H1 (cell line): ENCODE measurements around the gene VSX1. TPM values are rescaled to one million over a fixed set of nuclear protein-coding genes. Genes with fewer than 3 reads are reported as not detected.

Experiments
- CTCF ChIA-PET: fragments of 300-600 bp; sonication (Branson Sonifier 250); formaldehyde crosslinking; loops from one replicate; lab custom pipeline; 2021; ENCODE audit not compliant: partially characterized antibody; lab: Charles Lee
- POLR2A ChIA-PET: fragments of 300-600 bp; sonication (Branson Sonifier 250); formaldehyde crosslinking; loops from one replicate; lab custom pipeline; 2021; ENCODE audit warnings: inconsistent platforms; ENCODE audit not compliant: partially characterized antibody; lab: Charles Lee
- DNase-seq, 2 experiments: peaks; one replicate each; pipeline versions ENCODE4 v3.0.0 to v3.0.0-alpha.2; 2010 to 2022; ENCODE audit warnings: low spot score in 2 of 2, low read depth in 1 of 2, mixed read lengths in 1 of 2
- FAIRE-seq: peaks from 2 replicates; lab custom pipeline; 2011; peaks lifted over from hg19 to GRCh38; lab: Jason Lieb, UNC
- H2AFZ ChIP-seq: 2 replicates; pipeline ENCODE4 v1.8.1; 2012; ENCODE audit warnings: low read length, inconsistent platforms
- H2AK5ac ChIP-seq: 2 replicates; pipeline ENCODE4 v1.6.1; 2013; ENCODE audit warnings: low read depth, low read length
- H2BK120ac ChIP-seq: replicated peaks from 2 replicates; pipeline ENCODE3; 2013; ENCODE audit warnings: low read depth, low read length, inconsistent platforms
- H2BK12ac ChIP-seq: 2 replicates; pipeline ENCODE4 v1.6.1; 2013; ENCODE audit warnings: low read depth, low read length
- H2BK15ac ChIP-seq: 2 replicates; pipeline ENCODE4 v1.6.1; 2013; ENCODE audit warnings: low read length
- H2BK20ac ChIP-seq: 2 replicates; pipeline ENCODE4 v1.6.1; 2013; ENCODE audit warnings: low read length
- H2BK5ac ChIP-seq: 2 replicates; pipeline ENCODE4 v1.6.1; 2013; ENCODE audit warnings: low read depth, low read length
- H3K14ac ChIP-seq: 2 replicates; pipeline ENCODE4 v1.6.1; 2013; ENCODE audit warnings: inconsistent platforms; ENCODE audit not compliant: insufficient read length
- H3K18ac ChIP-seq: 2 replicates; pipeline ENCODE4 v1.6.1; 2013; ENCODE audit warnings: low read length; ENCODE audit errors: extremely low read depth
- H3K23ac ChIP-seq: 2 replicates; pipeline ENCODE4 v1.6.1; 2013; ENCODE audit warnings: inconsistent platforms; ENCODE audit not compliant: insufficient read length
- H3K23me2 ChIP-seq: 2 replicates; pipeline ENCODE4 v1.6.1; 2013; ENCODE audit warnings: low read depth, low read length
- H3K27ac ChIP-seq: 2 replicates; pipeline ENCODE4 v1.6.1; 2011; ENCODE audit warnings: low read depth, low read length, inconsistent platforms
- H3K27me3 ChIP-seq, 4 experiments: replicated peaks in 1 of 4; 1 replicate in 1 of 4; 2 replicates in 3 of 4; pipeline versions ENCODE4 v1.6.1 to v1.8.1; 2011 to 2013; ENCODE audit warnings: low read length in 3 of 4, mild to moderate bottlenecking in 3 of 4, inconsistent platforms in 2 of 4, mixed read lengths in 2 of 4, moderate library complexity in 1 of 4; ENCODE audit not compliant: control insufficient read depth in 3 of 4, insufficient read depth in 3 of 4; ENCODE audit errors: extremely low read depth in 1 of 4
- H3K36me3 ChIP-seq, 4 experiments: 2 replicates each; pipeline versions ENCODE4 v1.6.1 to v1.8.1; 2011 to 2013; ENCODE audit warnings: mild to moderate bottlenecking in 4 of 4, low read length in 3 of 4, moderate library complexity in 2 of 4, control low read depth in 1 of 4, inconsistent platforms in 1 of 4; ENCODE audit not compliant: insufficient read depth in 4 of 4, control insufficient read depth in 2 of 4
- H3K4ac ChIP-seq: replicated peaks from 2 replicates; pipeline ENCODE3; 2013; ENCODE audit warnings: low read length, low read depth, mixed read lengths, inconsistent platforms; ENCODE audit not compliant: insufficient read length
- H3K4me1 ChIP-seq, 4 experiments: replicated peaks in 1 of 4; 1 replicate in 1 of 4; 2 replicates in 3 of 4; pipeline versions ENCODE4 v1.6.1 to v1.8.1; 2011 to 2013; ENCODE audit warnings: low read length in 3 of 4, inconsistent platforms in 2 of 4, mixed read lengths in 1 of 4; ENCODE audit not compliant: insufficient read depth in 4 of 4, control insufficient read depth in 3 of 4
- H3K4me2 ChIP-seq, 2 experiments: 2 replicates each; pipeline versions ENCODE4 v1.6.1 to v1.8.1; 2011 to 2013; ENCODE audit warnings: low read depth in 2 of 2, low read length in 2 of 2, control low read depth in 1 of 2, inconsistent platforms in 1 of 2, mild to moderate bottlenecking in 1 of 2; ENCODE audit not compliant: insufficient read depth in 1 of 2
- H3K4me3 ChIP-seq, 4 experiments: fragments of 200-600, 300-600 bp in 1 of 4; sonication (generic), shearing (Covaris generic), sonication (Bioruptor Twin) in 1 of 4; 2 replicates each; pipeline versions ENCODE4 v1.5.1 to v1.8.1; 2011 to 2016; ENCODE audit warnings: low read length in 4 of 4, low read depth in 3 of 4, control low read depth in 2 of 4, inconsistent platforms in 2 of 4, mild to moderate bottlenecking in 2 of 4, mixed read lengths in 1 of 4, moderate library complexity in 1 of 4; ENCODE audit not compliant: insufficient read depth in 2 of 4; ENCODE audit errors: extremely low read depth in 1 of 4
- H3K56ac ChIP-seq: replicated peaks from 2 replicates; pipeline ENCODE3; 2013; ENCODE audit warnings: low read depth, mild to moderate bottlenecking, mixed read lengths, low read length, inconsistent platforms; ENCODE audit not compliant: insufficient read length
- H3K79me1 ChIP-seq: 2 replicates; pipeline ENCODE4 v1.6.1; 2013; ENCODE audit warnings: low read depth, low read length, control low read depth
- H3K79me2 ChIP-seq, 2 experiments: 2 replicates each; pipeline versions ENCODE4 v1.6.1 to v1.8.1; 2012 to 2013; ENCODE audit warnings: low read length in 2 of 2, mild to moderate bottlenecking in 2 of 2, inconsistent platforms in 1 of 2; ENCODE audit not compliant: insufficient read depth in 2 of 2, control insufficient read depth in 1 of 2
- H3K9ac ChIP-seq, 4 experiments: replicated peaks in 1 of 4; 1 replicate in 1 of 4; 2 replicates in 3 of 4; pipeline versions ENCODE4 v1.6.1 to v1.8.1; 2011 to 2013; ENCODE audit warnings: low read depth in 3 of 4, low read length in 3 of 4, control low read depth in 2 of 4, mild to moderate bottlenecking in 2 of 4, moderate library complexity in 2 of 4, inconsistent platforms in 1 of 4; ENCODE audit errors: extremely low read depth in 1 of 4
- H3K9me3 ChIP-seq, 2 experiments: 2 replicates each; pipeline versions ENCODE4 v1.6.1 to v1.8.1; 2012 to 2013; ENCODE audit warnings: mild to moderate bottlenecking in 2 of 2, moderate library complexity in 2 of 2, control low read depth in 1 of 2, inconsistent platforms in 1 of 2, low read depth in 1 of 2, low read length in 1 of 2, mixed read lengths in 1 of 2; ENCODE audit not compliant: insufficient read depth in 2 of 2
- H4K20me1 ChIP-seq, 2 experiments: replicated peaks in 1 of 2; 2 replicates each; pipeline versions ENCODE3 to v1.8.1; 2011 to 2013; ENCODE audit warnings: inconsistent platforms in 2 of 2, low read length in 2 of 2, mild to moderate bottlenecking in 1 of 2; ENCODE audit not compliant: insufficient read depth in 2 of 2, control insufficient read depth in 1 of 2
- H4K5ac ChIP-seq: 2 replicates; pipeline ENCODE4 v1.6.1; 2013; ENCODE audit warnings: low read length, low read depth, mixed read lengths, inconsistent platforms; ENCODE audit not compliant: insufficient read length
- H4K8ac ChIP-seq: 2 replicates; pipeline ENCODE4 v1.8.0; 2013; ENCODE audit warnings: mild to moderate bottlenecking, moderate library complexity, low read length, inconsistent platforms; ENCODE audit not compliant: insufficient read depth; ENCODE audit errors: extremely low read depth
- H4K91ac ChIP-seq: replicated peaks from 2 replicates; pipeline ENCODE3; 2013; ENCODE audit warnings: low read length, mixed read lengths, inconsistent platforms; ENCODE audit not compliant: insufficient read length
- CREB1 ChIP-seq: IDR thresholded peaks from 2 replicates; pipeline ENCODE4 v1.6.1; 2012; ENCODE audit warnings: inconsistent platforms
- JUN ChIP-seq: IDR thresholded peaks from 2 replicates; pipeline ENCODE4 v1.6.1; 2011; ENCODE audit warnings: low read depth, mild to moderate bottlenecking, improper control_type of control experiment, low read length
- NRF1 ChIP-seq: IDR thresholded peaks from 2 replicates; pipeline ENCODE4 v1.6.1; 2011; ENCODE audit warnings: mild to moderate bottlenecking, low read depth, low read length, improper control_type of control experiment
- SIX5 ChIP-seq: IDR thresholded peaks from 2 replicates; pipeline ENCODE4 v1.6.1; 2011; ENCODE audit warnings: mild to moderate bottlenecking, low read depth, low read length
- WGBS, 2 experiments: shearing (Covaris generic) in 1 of 2; methylation state at CpG; one replicate each; pipeline versions ENCODE4 v1.1.6 to v1.1.7; 2013 to 2015; ENCODE audit warnings: low lambda C conversion rate in 2 of 2, mixed read lengths in 2 of 2, inconsistent platforms in 1 of 2, low coverage in 1 of 2, missing lambda C conversion rate in 1 of 2; ENCODE audit not compliant: insufficient replicate concordance in 2 of 2, insufficient coverage in 1 of 2, insufficient read length in 1 of 2; ENCODE audit errors: extremely low coverage in 1 of 2, missing lambda C conversion rate in 1 of 2; 5-methylcytosine and 5-hydroxymethylcytosine counted together
- polyA plus RNA-seq, 7 experiments: library from polyadenylated mRNA; depleted of rRNA in 3 of 7; stranded (reverse) in 5 of 7; unstranded in 2 of 7; fragments of >200 nt in 5 of 7; fragments of 200-250 nt in 2 of 7; gene quantifications; 1 replicate in 5 of 7; 2 replicates in 1 of 7; 4 replicates in 1 of 7; pipeline versions ENCODE4 v1.2.1 to v1.2.3, GENCODE V29; 2011 to 2013; ENCODE audit warnings: missing spikeins in 2 of 7, mixed read lengths in 2 of 7
- total RNA-seq: library from RNA; stranded (reverse); fragmentation: NEBNext Ultra II Directional; extraction: Animal tissue kit (Norgen Biotek cat#: 25700); gene quantifications from 2 replicates; pipeline ENCODE4 v1.2.1, GENCODE V29; 2021
- TF ChIP-seq, protein P1 (sequence below): IDR thresholded peaks from 2 replicates; pipeline ENCODE4 v1.6.1; 2011; ENCODE audit warnings: low read length, improper control_type of control experiment

The VSX1 gene
- total and polyA plus RNA-seq, 2 of the 8 experiments (the other 6 are each of a cell fraction or from before 2014, with no cell fraction given): 0.14 TPM; not detected in 1

DNA sequence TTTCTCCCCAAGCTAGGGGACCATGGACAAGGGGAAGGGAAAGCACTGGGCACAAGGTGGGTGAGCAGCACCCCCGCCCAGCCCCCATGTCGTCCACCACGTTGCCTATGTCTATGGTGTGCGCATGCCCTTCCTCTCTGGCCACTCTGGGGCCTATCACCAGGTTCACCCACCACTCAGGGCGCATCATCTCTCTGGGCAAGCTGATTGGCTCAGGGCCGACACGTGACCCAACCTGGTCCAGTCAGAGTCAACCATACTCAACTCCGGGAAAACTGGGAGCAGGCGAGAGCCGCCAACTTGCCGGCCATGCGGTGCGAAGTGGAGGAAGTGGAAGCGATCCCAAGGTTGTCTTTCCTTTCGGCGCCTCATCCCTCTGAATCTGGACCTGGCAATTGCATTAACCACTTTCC lies 49.9 kb downstream of the VSX1 start:
- no peak for DNase-seq
- no peak overlapping the region for H3K4me2 ChIP-seq
- no peaks in the 10 kb centered on the region for H3K79me2 ChIP-seq
- POLR2A ChIA-PET: no interaction called here
- peak overlapping the region; percentile 63 for H4K91ac ChIP-seq
- H4K20me1 ChIP-seq: no peaks in the 10 kb centered on the region
- H3K23ac ChIP-seq: no peak overlapping the region
- no peak overlapping the region for H2BK12ac ChIP-seq
- H2BK120ac ChIP-seq: no peak overlapping the region
- peaks cover 0 to 5% of the 10 kb centered on the region in 2 experiments; a peak in 1 of 4 replicates for H3K9me3 ChIP-seq
- no peak overlapping the region for H3K56ac ChIP-seq
- no peak overlapping the region for H3K4ac ChIP-seq
- H2AFZ ChIP-seq: peak overlapping the region; percentile 63; the same call in 1 of the 2 replicates
- no peak overlapping the region for H2BK5ac ChIP-seq
- H4K8ac ChIP-seq: no peak overlapping the region
- no peaks in the 10 kb centered on the region for H3K79me1 ChIP-seq
- no peak overlapping the region for H4K5ac ChIP-seq
- H3K9ac ChIP-seq: no peak overlapping the region
- no peak overlapping the region; the same call in 1 of the 2 replicates for H2BK15ac ChIP-seq
- H3K4me3 ChIP-seq: no peak overlapping the region
- no peaks in the 10 kb centered on the region; a peak in 1 of 7 replicates for H3K27me3 ChIP-seq
- FAIRE-seq: no peak
- 0 out of 2 replicates have a peak overlapping the region, but pooled peaks have one; percentile 4 for H3K18ac ChIP-seq
- no peak overlapping the region for H2AK5ac ChIP-seq
- no peak overlapping the region for H3K14ac ChIP-seq
- peaks cover 0 to 5% (median 1%) of the 10 kb centered on the region in 4 experiments; a peak in 3 of 7 replicates for H3K4me1 ChIP-seq
- H3K36me3 ChIP-seq: no peaks in the 10 kb centered on the region
- no peaks in the 10 kb centered on the region for H3K23me2 ChIP-seq
- no peak overlapping the region for H3K27ac ChIP-seq
- 83% methylated on average over 14 of the region's 16 CpGs; no CpG with 5 or more reads in 1 of the 2 experiments for WGBS, 2 experiments
- H2BK20ac ChIP-seq: no peak overlapping the region
- CTCF ChIA-PET: interaction anchor here (0.9 to 3.1 kb wide), 3 partner anchors 15 to 33 kb away, joined by 3 to 13 read pairs (median 6); no protein-coding TSS in a partner anchor
- no peak for TF ChIP-seq SIX5
- TF ChIP-seq, protein P1, sequence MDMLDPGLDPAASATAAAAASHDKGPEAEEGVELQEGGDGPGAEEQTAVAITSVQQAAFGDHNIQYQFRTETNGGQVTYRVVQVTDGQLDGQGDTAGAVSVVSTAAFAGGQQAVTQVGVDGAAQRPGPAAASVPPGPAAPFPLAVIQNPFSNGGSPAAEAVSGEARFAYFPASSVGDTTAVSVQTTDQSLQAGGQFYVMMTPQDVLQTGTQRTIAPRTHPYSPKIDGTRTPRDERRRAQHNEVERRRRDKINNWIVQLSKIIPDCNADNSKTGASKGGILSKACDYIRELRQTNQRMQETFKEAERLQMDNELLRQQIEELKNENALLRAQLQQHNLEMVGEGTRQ: peak; percentile 62
- TF ChIP-seq JUN: no peak
- no peak for TF ChIP-seq CREB1
- TF ChIP-seq NRF1: no peak
